ENCODE measurements around the gene ETV6. TPM values are rescaled to one million over a fixed set of nuclear protein-coding genes. Genes with fewer than 3 reads are reported as not detected.

Gene ETV6
- total RNA-seq, 1 donor from 2014 or later: 15.2 TPM

- DNase-seq (ENCODE audit: missing footprints) (no peak), ATAC-seq (no peak)
- intact Hi-C loops (cut with DNase I): no loop called here
Measured at GRCh38 chr12:11927286-11927935, 277.9 kb downstream of the ETV6 start.

- ATAC-seq: no peak
- intact Hi-C loops (cut with DNase I): no loop called here
- DNase-seq (ENCODE audit: missing footprints): no peak
Measured at GRCh38 chr12:11929714-11930113, 280.2 kb downstream of the ETV6 start.

DNA sequence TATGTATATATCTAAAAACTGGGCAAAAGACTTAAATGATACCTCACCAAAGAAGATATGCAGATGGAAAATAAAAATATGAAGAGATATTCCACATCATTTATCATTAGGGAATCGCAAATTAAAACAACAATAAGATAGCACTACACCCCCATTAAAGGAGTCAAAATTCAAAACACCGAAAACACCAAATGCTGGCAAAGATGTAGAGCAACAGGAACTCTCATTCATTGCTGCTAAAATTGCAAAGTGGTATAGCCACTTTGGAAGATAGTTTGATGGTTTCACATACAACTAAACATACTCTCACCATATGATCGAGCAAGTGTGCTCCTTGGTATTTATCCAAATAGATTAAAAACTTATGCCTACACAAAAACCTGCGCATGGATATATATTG lies 289.7 kb downstream of the ETV6 start:
- DNase-seq (ENCODE audit: missing footprints): no peak
- intact Hi-C loops (cut with DNase I): no loop called here
- no peak for ATAC-seq

DNA sequence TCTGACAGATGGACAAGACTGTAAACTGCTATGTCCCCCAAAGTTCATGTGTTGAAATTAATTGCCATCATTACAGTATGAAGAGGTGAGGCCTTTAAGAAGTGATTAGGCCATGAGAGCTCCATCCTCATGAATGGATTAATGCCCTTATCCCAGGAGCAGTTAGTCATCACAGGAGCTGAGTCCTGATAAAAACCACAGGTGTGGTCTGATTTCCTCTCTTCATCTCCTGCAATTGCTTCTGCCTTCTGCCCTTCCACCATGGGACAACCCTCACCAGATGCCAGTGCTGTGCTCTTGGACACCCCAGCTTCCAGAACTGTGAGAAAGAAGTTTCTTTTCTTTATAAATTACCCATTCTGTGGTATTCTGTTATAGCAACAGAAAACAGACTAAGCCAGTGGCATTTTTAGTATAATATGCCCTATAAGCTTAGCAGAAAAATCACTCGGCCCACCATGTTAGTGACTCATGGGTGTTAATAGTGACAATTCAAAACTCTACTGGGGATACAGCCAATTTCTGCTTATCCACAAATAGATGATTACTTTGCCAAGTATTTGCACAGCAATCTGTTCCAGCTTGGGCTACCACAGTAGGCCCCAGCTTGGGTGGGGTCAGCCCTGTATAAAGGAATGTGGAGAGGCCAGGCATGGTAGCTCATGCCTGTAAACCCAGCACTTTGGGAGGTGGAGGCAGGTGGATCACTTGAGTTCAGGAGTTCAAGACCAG lies 292.3 kb downstream of the ETV6 start:
- DNase-seq (ENCODE audit: missing footprints) (no peak), ATAC-seq (no peak)
- intact Hi-C loops (cut with DNase I): no loop called here

GRCh38 chr12:11943919-11944700 lies 294.6 kb downstream of the ETV6 start:
- no peak for ATAC-seq

More at GRCh38 chr12:11943919-11944700, 294.6 kb downstream of the ETV6 start:
- DNase-seq (ENCODE audit: missing footprints): no peak
- intact Hi-C loops (cut with DNase I): no loop called here
